Subcutaneous adipose tissue (tissue), 4 donors: ENCODE results near the gene KCTD11. TPM values are rescaled to one million over a fixed set of nuclear protein-coding genes. Genes with fewer than 3 reads are reported as not detected.

Experiments used
- CTCF ChIP-seq: fragments of 450-650 bp; IDR thresholded peaks from one replicate; pipeline ENCODE4 v1.5.1; 2016; ENCODE audit warnings: low read depth, mild to moderate bottlenecking, control low read depth, antibody characterized with exemption, moderate library complexity
- total RNA-seq, 4 donors: library from RNA; depleted of rRNA; stranded (reverse); fragments of >200 nt; gene quantifications; one replicate each; pipeline ENCODE4 v1.1.0, GENCODE V29; 2016

Gene KCTD11
- total RNA-seq, 4 donors from 2014 or later = 4.9 to 13.8 (median 7.2) TPM

DNA sequence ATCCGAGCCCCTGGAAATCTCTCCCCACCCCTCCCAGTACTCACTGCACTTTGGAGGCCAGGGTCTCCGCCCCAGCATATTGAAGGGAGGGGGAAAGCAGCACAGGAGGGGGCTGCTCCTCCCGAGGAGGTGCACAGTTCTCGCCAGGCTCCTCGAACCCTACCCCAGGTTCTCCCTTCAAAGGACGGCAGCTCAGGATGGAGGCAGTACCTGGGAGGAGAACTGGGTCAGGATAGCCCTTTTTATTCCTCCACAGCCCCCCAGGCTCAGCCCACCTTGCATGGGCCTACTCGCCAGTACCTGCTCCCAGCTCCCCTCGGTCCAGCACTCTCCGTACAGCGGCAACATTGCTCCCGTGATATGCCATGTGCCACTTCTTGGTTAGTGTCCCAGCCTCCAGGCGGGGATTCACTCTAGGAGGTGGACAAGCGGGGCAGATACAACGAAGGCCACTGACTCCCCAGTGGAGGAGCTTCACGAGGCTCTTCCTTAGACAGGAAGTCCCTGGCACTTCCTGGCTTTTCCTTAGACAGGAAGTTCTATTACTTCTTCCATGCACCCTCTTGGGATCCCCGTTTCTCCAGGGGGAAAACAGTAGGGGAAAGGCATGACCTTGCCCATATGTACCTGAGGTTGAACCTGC, 34.7 kb upstream of the KCTD11 start:
- no peak for TF ChIP-seq CTCF

- no peak for TF ChIP-seq CTCF
Observed at GRCh38 chr17:7318121-7318860, 33.7 kb upstream of the KCTD11 start.

GRCh38 chr17:7321466-7321865, 30.5 kb upstream of the KCTD11 start:
- no peak for TF ChIP-seq CTCF

- TF ChIP-seq CTCF = no peak
Observed at GRCh38 chr17:7322520-7323194, 29.3 kb upstream of the KCTD11 start.

DNA sequence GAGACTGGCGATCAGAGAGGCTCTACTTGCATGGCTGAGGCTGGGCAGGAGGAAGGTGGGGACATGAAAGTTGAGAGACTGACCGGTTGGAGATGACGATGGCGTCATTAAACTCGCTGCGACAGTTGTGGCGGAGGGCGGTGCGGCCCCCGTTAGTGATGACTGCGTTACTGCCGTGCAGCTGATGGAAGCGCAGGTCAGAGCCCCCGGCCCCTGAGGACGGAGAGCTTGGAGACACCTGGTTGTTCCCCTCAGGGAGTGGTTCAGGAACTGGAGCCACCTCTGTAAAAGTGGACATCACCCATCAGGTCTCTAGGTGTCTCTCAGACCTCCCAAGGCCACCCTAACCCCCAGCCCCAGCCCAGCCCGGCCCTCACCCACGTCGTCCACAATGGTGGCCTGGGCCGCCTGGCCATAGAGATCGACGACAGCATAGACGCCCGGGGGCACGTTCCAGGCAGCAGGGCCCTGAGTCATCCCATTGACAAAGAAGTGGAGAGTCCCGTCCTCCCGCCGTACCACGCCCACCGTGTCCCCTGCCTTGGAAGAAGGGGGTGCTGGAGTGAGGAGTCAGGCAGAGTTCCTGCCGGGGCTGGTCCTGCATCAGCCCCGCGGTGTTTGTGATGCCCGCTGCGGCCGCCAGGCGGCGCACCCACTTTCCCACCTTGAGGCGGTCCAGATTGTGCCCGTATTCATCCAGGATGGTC, 28.1 kb upstream of the KCTD11 start:
- TF ChIP-seq CTCF = no peak

DNA sequence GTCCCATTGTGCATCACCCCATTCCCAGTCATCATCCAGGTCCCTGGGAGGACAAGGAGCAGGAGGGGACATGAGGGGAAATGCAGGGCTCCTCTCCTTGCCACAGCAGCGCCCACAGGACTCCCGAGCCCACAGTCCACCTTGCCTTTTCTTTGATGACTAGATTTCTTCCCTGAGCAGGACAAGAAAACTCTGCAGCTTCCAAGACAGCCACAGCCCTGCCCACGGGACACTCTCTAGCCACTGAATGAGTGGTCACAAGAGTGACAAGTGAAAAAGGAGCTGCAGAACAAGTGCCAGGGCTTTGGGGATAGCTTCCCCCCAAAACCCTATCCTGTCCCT, 27.6 kb upstream of the KCTD11 start:
- no peak for TF ChIP-seq CTCF

GRCh38 chr17:7325031-7325528, 26.9 kb upstream of the KCTD11 start:
- no peak for TF ChIP-seq CTCF
